K562 (cell line): ENCODE data around the gene SOX12. TPM values are rescaled to one million over a fixed set of nuclear protein-coding genes. Genes with fewer than 3 reads are reported as not detected.

Experiments
- CCNT2 ChIP-seq: IDR thresholded peaks from 2 replicates; pipeline ENCODE4 v1.6.1; 2011; ENCODE audit warnings: borderline replicate concordance, low read depth, mild to moderate bottlenecking, moderate library complexity, mixed read lengths, low read length; ENCODE audit not compliant: insufficient read length; ENCODE audit errors: extremely low read depth
- ILK ChIP-seq: fragments of 450-650 bp; IDR thresholded peaks from 2 replicates; pipeline ENCODE4 v1.6.1; 2016; ENCODE audit warnings: missing genetic modification characterization, low read depth, mild to moderate bottlenecking, missing compliant biosample characterization, moderate library complexity, borderline replicate concordance
- MTA3 ChIP-seq: fragments of 450-650 bp; formaldehyde crosslinking; IDR thresholded peaks from 2 replicates; pipeline ENCODE4 v1.6.1; 2017; ENCODE audit warnings: mild to moderate bottlenecking, borderline replicate concordance
- MXI1 ChIP-seq: IDR thresholded peaks from 2 replicates; pipeline ENCODE4 v1.6.1; 2011; ENCODE audit warnings: low read depth, mild to moderate bottlenecking, improper control_type of control experiment, low read length
- PBX2 ChIP-seq, 2 experiments: IDR thresholded peaks in 1 of 2; conservative IDR thresholded peaks in 1 of 2; 2 replicates each; pipeline ENCODE4 v1.6.1; 2016; ENCODE audit warnings: low read depth in 2 of 2, mild to moderate bottlenecking in 1 of 2, missing compliant biosample characterization in 1 of 2, missing genetic modification characterization in 1 of 2, moderate library complexity in 1 of 2
- RBM15 ChIP-seq: fragments of 200-400 bp; formaldehyde crosslinking; IDR thresholded peaks from 2 replicates; pipeline ENCODE4 v1.6.1; 2018; ENCODE audit warnings: mild to moderate bottlenecking, low read length, moderate library complexity; ENCODE audit not compliant: insufficient read depth
- SNRNP70 ChIP-seq: fragments of 200-400 bp; formaldehyde crosslinking; optimal IDR thresholded peaks from 2 replicates; pipeline ENCODE3; 2017; ENCODE audit warnings: low read depth, low read length
- ZBTB12 ChIP-seq: fragments of 250-450 bp; sonication (Bioruptor Pico); IDR thresholded peaks from 2 replicates; pipeline ENCODE4 v1.4.0; 2020
- ZFP36 ChIP-seq: fragments of 150-350 bp; IDR thresholded peaks from 2 replicates; pipeline ENCODE4 v1.6.1; 2018; ENCODE audit warnings: low read length, low read depth; ENCODE audit not compliant: partially characterized antibody
- ZNF609 ChIP-seq: sonication (generic); formaldehyde crosslinking; IDR thresholded peaks from 2 replicates; pipeline ENCODE4 v1.8.1; 2023; ENCODE audit warnings: missing genetic modification reagents, mild to moderate bottlenecking, borderline replicate concordance
- polyA plus RNA-seq, 8 experiments: library from polyadenylated mRNA; depleted of rRNA in 4 of 8; stranded (reverse) in 5 of 8; unstranded in 3 of 8; fragments of >200 nt; fragmentation: Nextera tagmentation in 2 of 8; fragmentation: Illumina TruSeq in 1 of 8; extraction: Ambion mirVana in 2 of 8; extraction: Trizol in 1 of 8; gene quantifications; 2 replicates each; pipeline versions ENCODE4 v1.2.1 to v1.2.3, GENCODE V29; 2011 to 2014; ENCODE audit warnings: inconsistent platforms in 1 of 8, missing spikeins in 1 of 8
- total RNA-seq, 7 experiments: library from RNA; depleted of rRNA in 6 of 7; stranded (reverse); fragments of >200 nt in 6 of 7; fragmentation: Illumina TruSeq in 2 of 7; extraction: Trizol in 2 of 7; gene quantifications; 2 replicates each; pipeline versions ENCODE4 v1.2.1 to v1.2.3, GENCODE V29; 2011 to 2021; ENCODE audit warnings: low replicate concordance in 1 of 7
- TF ChIP-seq, protein P1 (sequence below): IDR thresholded peaks from 2 replicates; pipeline ENCODE4 v1.6.1; 2011; ENCODE audit warnings: borderline replicate concordance, low read depth, mild to moderate bottlenecking, moderate library complexity, low read length; ENCODE audit not compliant: insufficient read depth, poor library complexity, severe bottlenecking

The SOX12 gene
- total and polyA plus RNA-seq, 9 of the 15 experiments (the other 6 are each of a cell fraction or from before 2014, with no cell fraction given): 0.42 to 26.3 (median 2.6) TPM

DNA sequence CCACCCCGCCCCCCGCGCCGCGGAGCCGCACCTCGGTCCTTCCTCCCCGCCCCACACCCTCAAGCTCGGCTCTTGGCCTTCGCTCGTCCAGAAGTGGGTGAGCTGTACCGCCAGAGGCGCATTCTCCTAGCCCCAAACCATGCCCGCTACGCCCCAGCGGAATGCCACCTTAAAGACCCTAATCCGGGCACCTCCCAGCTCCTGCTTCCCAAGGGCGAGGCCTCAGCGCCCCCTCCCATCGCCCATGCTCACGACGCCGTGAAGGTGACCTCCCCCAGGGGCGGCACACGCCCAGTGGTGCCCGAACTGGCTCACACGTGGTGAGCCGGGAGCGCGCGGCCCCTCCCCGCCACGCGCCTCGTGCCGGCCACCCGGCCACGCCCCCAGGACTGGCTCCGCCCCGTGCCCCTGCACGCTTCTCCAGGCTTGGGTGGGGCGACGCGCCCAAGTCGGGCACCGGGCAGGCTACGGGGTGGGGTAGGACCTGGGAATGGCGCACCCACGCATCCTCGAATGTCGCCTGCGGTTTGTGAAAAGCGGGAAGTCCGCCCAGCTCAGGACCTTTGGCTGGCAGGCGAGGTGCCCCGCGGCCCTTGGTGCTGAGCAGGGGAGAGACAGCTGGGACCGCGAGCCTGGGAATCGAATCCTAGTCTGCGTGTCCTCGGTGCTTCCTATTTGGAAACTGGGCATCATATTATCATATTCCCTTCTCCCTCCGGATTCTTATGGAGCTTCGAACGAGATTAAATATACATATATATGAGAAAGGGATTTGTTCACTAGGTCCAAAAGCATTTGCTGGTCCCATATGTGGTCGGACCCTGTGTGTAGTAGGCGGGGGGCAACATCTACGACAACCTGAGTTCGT lies 941 bp upstream of the SOX12 start (continued):
- TF ChIP-seq RBM15 (no peak), CCNT2 (peak; percentile 87), ILK (no peak), MTA3 (peak; percentile 81), SNRNP70 (no peak), ZFP36 (no peak), PBX2 (CRISPR knock-in tag; IDR thresholded peaks at IDR 0.05; ENCODE audit: low read depth) (no peak), PBX2 (tag; conservative IDR thresholded peaks at IDR 0.05; ENCODE audit: low read depth) (no peak), MXI1 (peak; percentile 92), ZBTB12 (CRISPR knock-in tag) (no peak), ZNF609 (no peak)
- TF ChIP-seq, protein P1, sequence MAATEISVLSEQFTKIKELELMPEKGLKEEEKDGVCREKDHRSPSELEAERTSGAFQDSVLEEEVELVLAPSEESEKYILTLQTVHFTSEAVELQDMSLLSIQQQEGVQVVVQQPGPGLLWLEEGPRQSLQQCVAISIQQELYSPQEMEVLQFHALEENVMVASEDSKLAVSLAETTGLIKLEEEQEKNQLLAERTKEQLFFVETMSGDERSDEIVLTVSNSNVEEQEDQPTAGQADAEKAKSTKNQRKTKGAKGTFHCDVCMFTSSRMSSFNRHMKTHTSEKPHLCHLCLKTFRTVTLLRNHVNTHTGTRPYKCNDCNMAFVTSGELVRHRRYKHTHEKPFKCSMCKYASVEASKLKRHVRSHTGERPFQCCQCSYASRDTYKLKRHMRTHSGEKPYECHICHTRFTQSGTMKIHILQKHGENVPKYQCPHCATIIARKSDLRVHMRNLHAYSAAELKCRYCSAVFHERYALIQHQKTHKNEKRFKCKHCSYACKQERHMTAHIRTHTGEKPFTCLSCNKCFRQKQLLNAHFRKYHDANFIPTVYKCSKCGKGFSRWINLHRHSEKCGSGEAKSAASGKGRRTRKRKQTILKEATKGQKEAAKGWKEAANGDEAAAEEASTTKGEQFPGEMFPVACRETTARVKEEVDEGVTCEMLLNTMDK: no peak
- TF ChIP-seq, all 486 proteins: peak for 110
